Measurements from ENCODE around the gene BRAF. TPM values are rescaled to one million over a fixed set of nuclear protein-coding genes. Genes with fewer than 3 reads are reported as not detected.
"Not testable (repeated sequence)": the region's sequence is repeated elsewhere in the genome, so short reads cannot be mapped to it uniquely, and the experiment has no call there.

Gene BRAF
- total RNA-seq, 1 experiment from 2014 or later = 20.0 TPM

GRCh38 chr7:140734729-140735128 is 190.0 kb downstream of the BRAF start:
- in situ Hi-C loops (cut with HindIII; ENCODE audit: low sequenced_read_pairs) = no loop called here
- DNase-seq (ENCODE audit: low spot score) = no peak

DNA sequence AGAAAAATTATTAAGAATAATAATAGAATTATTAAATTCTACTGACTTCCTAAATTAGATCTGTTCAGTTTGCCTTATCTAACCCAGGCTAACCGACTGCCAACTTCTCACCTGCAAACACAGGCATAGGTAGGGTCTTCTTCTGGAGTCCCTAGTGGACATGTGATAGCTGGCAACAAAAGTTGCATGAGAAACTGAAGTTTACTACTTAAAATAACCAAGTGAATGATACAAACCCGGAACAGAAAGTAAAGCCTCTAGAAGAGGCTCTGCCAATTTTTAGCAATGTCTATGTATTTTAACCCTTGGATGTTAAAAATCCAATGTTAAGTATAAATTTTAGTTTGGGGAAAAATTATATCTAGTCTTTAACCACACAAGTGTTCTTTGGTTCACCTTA is 190.6 kb downstream of the BRAF start:
- DNase-seq (ENCODE audit: low spot score) = no peak
- in situ Hi-C loops (cut with HindIII; ENCODE audit: low sequenced_read_pairs) = no loop called here

GRCh38 chr7:140732416-140732815 is 192.3 kb downstream of the BRAF start:
- DNase-seq (ENCODE audit: low spot score) = no peak
- in situ Hi-C loops (cut with HindIII; ENCODE audit: low sequenced_read_pairs) = no loop called here

- in situ Hi-C loops (cut with HindIII; ENCODE audit: low sequenced_read_pairs) = no loop called here
- DNase-seq (ENCODE audit: low spot score) = peak; percentile 43
Observed at GRCh38 chr7:140726281-140726680, 198.4 kb downstream of the BRAF start.

DNA sequence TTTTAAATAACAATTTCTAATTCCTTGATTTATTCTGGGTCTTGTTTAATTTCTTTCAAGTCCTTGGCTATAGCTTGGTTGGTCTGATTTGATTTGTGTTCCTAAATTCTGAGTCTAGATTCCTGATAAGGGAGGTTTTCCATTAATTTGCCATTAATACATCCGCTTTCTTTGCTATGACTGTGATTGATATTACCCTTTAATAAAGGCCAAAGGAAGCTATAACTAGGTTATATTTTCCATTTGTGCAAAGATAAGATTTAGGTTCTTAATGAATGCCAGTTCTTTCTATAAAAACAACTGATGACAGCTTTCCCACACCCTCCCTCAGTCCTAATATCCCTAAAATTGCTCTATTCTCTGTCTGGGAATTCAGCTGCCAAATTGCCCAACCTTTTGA is 200.0 kb downstream of the BRAF start:
- in situ Hi-C loops (cut with HindIII; ENCODE audit: low sequenced_read_pairs) = no loop called here
- DNase-seq (ENCODE audit: low spot score) = no peak

GRCh38 chr7:140723574-140723973 is 201.2 kb downstream of the BRAF start:
- in situ Hi-C loops (cut with HindIII; ENCODE audit: low sequenced_read_pairs) = no loop called here
- DNase-seq (ENCODE audit: low spot score) = no peak

- no peak for DNase-seq (ENCODE audit: low spot score)
- in situ Hi-C loops (cut with HindIII; ENCODE audit: low sequenced_read_pairs) = no loop called here
Observed at GRCh38 chr7:140723006-140723405, 201.7 kb downstream of the BRAF start.

GRCh38 chr7:140722254-140722653 is 202.5 kb downstream of the BRAF start:
- no peak for DNase-seq (ENCODE audit: low spot score)
- in situ Hi-C loops (cut with HindIII; ENCODE audit: low sequenced_read_pairs) = no loop called here

DNA sequence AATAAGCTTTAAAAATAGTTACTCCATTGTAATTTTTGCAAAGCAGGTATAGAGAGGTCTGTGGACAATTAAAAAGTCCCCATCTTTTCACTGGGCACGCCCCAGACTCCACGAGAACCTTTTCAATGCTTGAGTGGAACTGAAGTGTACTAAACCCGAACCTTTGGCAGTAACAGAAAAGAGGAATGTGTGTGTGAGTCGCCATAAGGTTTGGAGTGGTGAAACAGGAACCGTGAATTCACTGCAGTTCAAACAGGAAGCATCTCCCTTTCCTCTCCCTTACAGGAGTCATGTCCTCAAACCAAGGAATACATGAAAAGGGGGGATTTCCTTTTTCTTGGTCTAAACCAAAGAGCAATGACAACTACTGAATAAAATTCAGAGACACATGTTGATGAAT is 205.0 kb downstream of the BRAF start:
- in situ Hi-C loops (cut with HindIII; ENCODE audit: low sequenced_read_pairs) = no loop called here
- DNase-seq (ENCODE audit: low spot score) = no peak

- in situ Hi-C loops (cut with HindIII; ENCODE audit: low sequenced_read_pairs) = no loop called here
- no peak for DNase-seq (ENCODE audit: low spot score)
Observed at GRCh38 chr7:140714331-140715040, 210.2 kb downstream of the BRAF start.

- DNase-seq (ENCODE audit: low spot score); in situ Hi-C loops (cut with HindIII; ENCODE audit: low sequenced_read_pairs): not testable (repeated sequence)
Observed at GRCh38 chr7:140712392-140712791, 212.3 kb downstream of the BRAF start.

- in situ Hi-C loops (cut with HindIII; ENCODE audit: low sequenced_read_pairs); DNase-seq (ENCODE audit: low spot score): not testable (repeated sequence)
Observed at GRCh38 chr7:140708764-140709163, 216.0 kb downstream of the BRAF start.

- in situ Hi-C loops (cut with HindIII; ENCODE audit: low sequenced_read_pairs) = no loop called here
- DNase-seq (ENCODE audit: low spot score) = no peak
Observed at GRCh38 chr7:140707132-140707531, 217.6 kb downstream of the BRAF start.

DNA sequence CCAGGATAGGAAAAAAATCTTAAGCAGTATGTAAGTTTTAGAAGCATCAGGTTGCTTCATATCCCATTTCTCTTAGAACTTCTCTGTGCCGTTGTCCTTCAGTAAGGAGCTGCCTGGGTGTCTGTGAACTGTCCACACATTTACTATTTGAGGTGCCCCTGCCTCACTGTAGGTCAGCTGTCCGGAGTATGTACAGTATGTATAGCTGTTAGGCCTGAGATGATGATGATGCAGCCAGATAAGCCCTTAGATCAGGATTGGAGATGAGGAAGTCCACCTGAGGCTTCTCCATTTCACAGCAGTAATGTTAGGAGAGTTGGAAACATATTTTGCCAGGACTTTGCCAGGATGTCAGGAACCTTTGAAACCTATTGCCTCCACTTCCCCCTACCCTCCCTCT is 220.5 kb downstream of the BRAF start:
- DNase-seq (ENCODE audit: low spot score) = no peak

DNA sequence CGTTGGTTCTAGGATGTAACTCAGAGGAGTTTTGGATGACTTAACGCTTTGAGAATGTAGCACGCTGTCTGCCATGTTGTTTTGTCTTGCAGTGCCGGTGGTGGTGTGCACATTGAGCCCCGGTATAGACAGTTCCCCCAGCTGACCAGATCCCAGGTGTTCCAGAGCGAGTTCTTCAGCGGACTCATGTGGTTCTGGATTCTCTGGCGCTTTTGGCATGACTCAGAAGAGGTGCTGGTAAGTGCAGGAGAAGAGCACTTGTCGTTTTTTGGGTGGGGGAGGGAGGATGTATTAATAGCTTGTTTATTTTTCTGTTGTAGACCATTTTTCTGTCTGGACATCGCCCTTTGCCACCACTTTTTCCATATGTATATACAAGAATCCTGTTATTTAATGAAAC is 222.0 kb downstream of the BRAF start:
- in situ Hi-C loops (cut with HindIII; ENCODE audit: low sequenced_read_pairs) = no loop called here
- DNase-seq (ENCODE audit: low spot score) = no peak

More for the DNA sequence above, 220.5 kb downstream of the BRAF start:
- in situ Hi-C loops (cut with HindIII; ENCODE audit: low sequenced_read_pairs) = no loop called here

GRCh38 chr7:140698477-140698876 is 226.3 kb downstream of the BRAF start:
- in situ Hi-C loops (cut with HindIII; ENCODE audit: low sequenced_read_pairs) = no loop called here
- peak; percentile 30 for DNase-seq (ENCODE audit: low spot score)

- DNase-seq (ENCODE audit: low spot score) = no peak
- in situ Hi-C loops (cut with HindIII; ENCODE audit: low sequenced_read_pairs) = no loop called here
Observed at GRCh38 chr7:140697447-140698143, 227.1 kb downstream of the BRAF start.

- peak; percentile 89 for DNase-seq (ENCODE audit: low spot score)
- in situ Hi-C loops (cut with HindIII; ENCODE audit: low sequenced_read_pairs) = no loop called here
Observed at GRCh38 chr7:140696680-140697446, 227.9 kb downstream of the BRAF start, which contains the start of gene NDUFB2. TSS of gene NDUFB2 (plus strand) at chr7:140696708. CDS start at chr7:140696745, 37 bp downstream.

GRCh38 chr7:140696024-140696679 is 228.6 kb downstream of the BRAF start:
- in situ Hi-C loops (cut with HindIII; ENCODE audit: low sequenced_read_pairs) = no loop called here
- DNase-seq (ENCODE audit: low spot score) = peak; percentile 97
